HepG2 (cell line): Measurements from ENCODE around the gene NLRP8. TPM values are rescaled to one million over a fixed set of nuclear protein-coding genes. Genes with fewer than 3 reads are reported as not detected.

ENCODE experiments used
- ATAC-seq: fragments of 200-7000 bp; cut with Tn5 transposase; 3 replicates; pipeline ENCODE4 v1.9.1; 2020; ENCODE audit warnings: mild to moderate bottlenecking, moderate library complexity
- BruUV-seq: library from RNA; stranded (reverse); fragments of 400-500 nt; replicated peaks from 2 replicates; lab custom pipeline; 2021; lab: Mats Ljungman, UMichigan
- CTCF ChIA-PET: fragments of 300-600 bp; formaldehyde crosslinking; extraction: SDS; loops from one replicate; lab custom pipeline; 2021; ENCODE audit warnings: low total read pairs, inconsistent platforms, low intra/inter-chr PET ratio; lab: Yijun Ruan, JAX
- POLR2A ChIA-PET: fragments of 350-600 bp; sonication (Branson Sonifier 250); formaldehyde crosslinking; loops from one replicate; lab custom pipeline; 2020; ENCODE audit warnings: antibody characterized with exemption, inconsistent platforms; lab: Yijun Ruan, JAX
- DNase-seq: peaks from one replicate; pipeline ENCODE4 v3.0.0-alpha.2; 2015; ENCODE audit warnings: low spot score
- FAIRE-seq: peaks from 3 replicates; lab custom pipeline; 2011; peaks lifted over from hg19 to GRCh38; lab: Jason Lieb, UNC
- H2AFZ ChIP-seq: one replicate; pipeline ENCODE4 v1.6.1; 2011; ENCODE audit warnings: low read length, inconsistent platforms
- H3K27ac ChIP-seq: fragments of 300-600 bp; 3 replicates; pipeline ENCODE4 v1.8.0; 2011; ENCODE audit warnings: mixed run types, mild to moderate bottlenecking, mixed read lengths, low read length, inconsistent platforms; ENCODE audit not compliant: insufficient read depth; ENCODE audit errors: extremely low read length
- H3K27me3 ChIP-seq, 2 experiments: fragments of 200-600 bp in 1 of 2; 2 replicates in 1 of 2; 3 replicates in 1 of 2; pipeline versions ENCODE4 v1.6.0 to v1.8.0; 2011; ENCODE audit warnings: low read length in 2 of 2, mild to moderate bottlenecking in 2 of 2, moderate library complexity in 2 of 2, inconsistent platforms in 1 of 2; ENCODE audit not compliant: insufficient read depth in 2 of 2, control insufficient read depth in 1 of 2
- H3K36me3 ChIP-seq, 2 experiments: fragments of 200-600 bp in 1 of 2; replicated peaks in 1 of 2; 2 replicates in 1 of 2; 3 replicates in 1 of 2; pipeline versions ENCODE4 v1.5.1 to v1.8.0; 2011; ENCODE audit warnings: low read length in 2 of 2, inconsistent platforms in 1 of 2; ENCODE audit not compliant: insufficient read depth in 2 of 2, control insufficient read depth in 1 of 2
- H3K4me1 ChIP-seq: 2 replicates; pipeline ENCODE4 v1.5.1; 2012; ENCODE audit warnings: low read length, inconsistent platforms; ENCODE audit not compliant: insufficient read depth
- H3K4me2 ChIP-seq: 2 replicates; pipeline ENCODE4 v1.6.0; 2011; ENCODE audit warnings: low read depth, low read length, inconsistent platforms
- H3K4me3 ChIP-seq, 3 experiments: fragments of 200-600 bp in 1 of 3; sonication (generic), shearing (Covaris generic) in 1 of 3; replicated peaks in 1 of 3; 2 replicates each; pipeline ENCODE4 v1.5.1; 2011 to 2016; ENCODE audit warnings: low read length in 3 of 3, inconsistent platforms in 2 of 3, low read depth in 2 of 3, mild to moderate bottlenecking in 2 of 3, control low read depth in 1 of 3, mixed read lengths in 1 of 3; ENCODE audit not compliant: insufficient read depth in 1 of 3
- H3K79me2 ChIP-seq: one replicate; pipeline ENCODE4 v1.6.1; 2011; ENCODE audit warnings: low read length, inconsistent platforms; ENCODE audit not compliant: insufficient read depth
- H3K9ac ChIP-seq: 2 replicates; pipeline ENCODE4 v1.6.0; 2011; ENCODE audit warnings: mild to moderate bottlenecking, low read depth, low read length, inconsistent platforms; ENCODE audit not compliant: insufficient read depth
- H3K9me3 ChIP-seq: 2 replicates; pipeline ENCODE4 v1.5.1; 2012; ENCODE audit warnings: mild to moderate bottlenecking, low read length
- H4K20me1 ChIP-seq: 2 replicates; pipeline ENCODE4 v1.6.0; 2011; ENCODE audit warnings: inconsistent platforms, mild to moderate bottlenecking, low read length, moderate library complexity; ENCODE audit not compliant: insufficient read depth
- CCAR2 ChIP-seq: fragments of 200-400 bp; formaldehyde crosslinking; optimal IDR thresholded peaks from 2 replicates; pipeline ENCODE3; 2018; ENCODE audit warnings: low read depth, mild to moderate bottlenecking, low read length, moderate library complexity
- EHMT2 ChIP-seq: fragments of 200-600 bp; sonication (generic); IDR thresholded peaks from 2 replicates; pipeline ENCODE4 v1.7.0; 2017; ENCODE audit warnings: antibody characterized with exemption, low read depth, low read length, borderline replicate concordance
- HOXD1 ChIP-seq: sonication (generic); formaldehyde crosslinking; IDR thresholded peaks from 2 replicates; pipeline ENCODE4 v1.5.0; 2020; ENCODE audit warnings: missing genetic modification reagents
- JDP2 ChIP-seq: sonication (generic); formaldehyde crosslinking; IDR thresholded peaks from 2 replicates; pipeline ENCODE4 v1.8.1; 2022; ENCODE audit warnings: missing genetic modification reagents, borderline replicate concordance
- KLF13 ChIP-seq: sonication (generic); formaldehyde crosslinking; IDR thresholded peaks from 2 replicates; pipeline ENCODE4 v1.4.0; 2020; ENCODE audit warnings: mild to moderate bottlenecking, missing genetic modification reagents
- MAF1 ChIP-seq: sonication (generic); formaldehyde crosslinking; IDR thresholded peaks from 2 replicates; pipeline ENCODE4 v1.5.0; 2020; ENCODE audit warnings: missing genetic modification reagents, borderline replicate concordance
- MEIS1 ChIP-seq: sonication (generic); formaldehyde crosslinking; IDR thresholded peaks from 2 replicates; pipeline ENCODE4 v1.9.0; 2021; ENCODE audit warnings: mild to moderate bottlenecking, missing genetic modification reagents, moderate library complexity, borderline replicate concordance
- MIER2 ChIP-seq: IDR thresholded peaks from 2 replicates; pipeline ENCODE4 v1.6.1; 2016; ENCODE audit warnings: missing biosample characterization, missing genetic modification reagents
- NCOA5 ChIP-seq: sonication (generic); formaldehyde crosslinking; IDR thresholded peaks from 2 replicates; pipeline ENCODE4 v1.4.0; 2020; ENCODE audit warnings: missing genetic modification reagents
- NKX3-1 ChIP-seq: sonication (generic); formaldehyde crosslinking; IDR thresholded peaks from 2 replicates; pipeline ENCODE4 v1.5.0; 2020; ENCODE audit warnings: missing genetic modification reagents
- PHF20 ChIP-seq: sonication (generic); formaldehyde crosslinking; IDR thresholded peaks from 2 replicates; pipeline ENCODE4 v1.5.0; 2020; ENCODE audit warnings: mild to moderate bottlenecking, missing genetic modification reagents
- SP140L ChIP-seq: sonication (generic); formaldehyde crosslinking; IDR thresholded peaks from 2 replicates; pipeline ENCODE4 v1.4.0; 2020; ENCODE audit warnings: missing genetic modification reagents, borderline replicate concordance
- TBX2 ChIP-seq: sonication (generic); formaldehyde crosslinking; IDR thresholded peaks from 2 replicates; pipeline ENCODE4 v1.5.0; 2020; ENCODE audit warnings: missing genetic modification reagents, mild to moderate bottlenecking, borderline replicate concordance
- WIZ ChIP-seq: sonication (generic); formaldehyde crosslinking; IDR thresholded peaks from 2 replicates; pipeline ENCODE4 v1.5.1; 2020; ENCODE audit warnings: mild to moderate bottlenecking, missing genetic modification reagents
- ZBTB8A ChIP-seq: sonication (generic); formaldehyde crosslinking; IDR thresholded peaks from 2 replicates; pipeline ENCODE4 v1.4.0; 2020; ENCODE audit warnings: mild to moderate bottlenecking, low read depth, missing genetic modification reagents, borderline replicate concordance
- ZNF235 ChIP-seq: sonication (generic); formaldehyde crosslinking; IDR thresholded peaks from 2 replicates; pipeline ENCODE4 v1.8.1; 2023; ENCODE audit warnings: mild to moderate bottlenecking, missing genetic modification reagents, borderline replicate concordance
- ZNF292 ChIP-seq: sonication (generic); formaldehyde crosslinking; IDR thresholded peaks from 2 replicates; pipeline ENCODE4 v1.8.1; 2022; ENCODE audit warnings: mild to moderate bottlenecking, low read depth, missing genetic modification reagents, borderline replicate concordance
- ZNF619 ChIP-seq: sonication (generic); formaldehyde crosslinking; IDR thresholded peaks from 2 replicates; pipeline ENCODE4 v1.4.0; 2020; ENCODE audit warnings: mild to moderate bottlenecking, missing genetic modification reagents
- ZNF747 ChIP-seq: sonication (generic); formaldehyde crosslinking; IDR thresholded peaks from 2 replicates; pipeline ENCODE4 v1.8.1; 2023; ENCODE audit warnings: missing genetic modification reagents, mild to moderate bottlenecking, borderline replicate concordance
- ZNF792 ChIP-seq: IDR thresholded peaks from 2 replicates; pipeline ENCODE4 v1.6.1; 2016
- ZSCAN9 ChIP-seq: IDR thresholded peaks from 2 replicates; pipeline ENCODE4 v1.6.1; 2016; ENCODE audit warnings: borderline replicate concordance
- WGBS: methylation state at CpG from one replicate; pipeline ENCODE4 v1.1.6; 2017; ENCODE audit warnings: low lambda C conversion rate; 5-methylcytosine and 5-hydroxymethylcytosine counted together
- in situ Hi-C: cut with HindIII; loops from 2 replicates; pipeline ENCODE4 v1.10.0; 2017; ENCODE audit warnings: low pct_unique_long_range_greater_than_20kb; ENCODE audit not compliant: extremely low pct_ligation_motif_present
- intact Hi-C: fragments of 100-400 bp; cut with micrococcal nuclease; formaldehyde crosslinking; loops from one replicate; pipeline ENCODE4 v1.10.0; 2022; ENCODE audit not compliant: unreplicated experiment
- polyA plus RNA-seq, 8 experiments: library from polyadenylated mRNA; depleted of rRNA in 3 of 8; stranded (reverse) in 7 of 8; unstranded in 1 of 8; fragments of >200 nt; fragmentation: Illumina TruSeq in 4 of 8; extraction: Trizol in 4 of 8; gene quantifications; 2 replicates each; pipeline versions ENCODE4 v1.2.1 to v1.2.3, GENCODE V29; 2011 to 2016; ENCODE audit warnings: low read depth in 4 of 8, missing spikeins in 1 of 8, mixed read lengths in 1 of 8; ENCODE audit not compliant: insufficient read depth in 1 of 8
- total RNA-seq, 5 experiments: library from RNA; depleted of rRNA; stranded (reverse); fragments of >200 nt; fragmentation: Illumina TruSeq; extraction: Trizol; gene quantifications; 2 replicates each; pipeline ENCODE4 v1.2.3, GENCODE V29; 2016; ENCODE audit warnings: low read depth in 1 of 5
- TF ChIP-seq, protein P1 (sequence below): IDR thresholded peaks from 2 replicates; pipeline ENCODE4 v1.6.1; 2016
- TF ChIP-seq, protein P2 (sequence below): sonication (generic); formaldehyde crosslinking; IDR thresholded peaks from 2 replicates; pipeline ENCODE4 v1.4.0; 2020; ENCODE audit warnings: missing genetic modification reagents, borderline replicate concordance

NLRP8 gene
- total and polyA plus RNA-seq, 2 of the 13 experiments (the other 11 are each of a cell fraction or from before 2014, with no cell fraction given) = not detected

DNA sequence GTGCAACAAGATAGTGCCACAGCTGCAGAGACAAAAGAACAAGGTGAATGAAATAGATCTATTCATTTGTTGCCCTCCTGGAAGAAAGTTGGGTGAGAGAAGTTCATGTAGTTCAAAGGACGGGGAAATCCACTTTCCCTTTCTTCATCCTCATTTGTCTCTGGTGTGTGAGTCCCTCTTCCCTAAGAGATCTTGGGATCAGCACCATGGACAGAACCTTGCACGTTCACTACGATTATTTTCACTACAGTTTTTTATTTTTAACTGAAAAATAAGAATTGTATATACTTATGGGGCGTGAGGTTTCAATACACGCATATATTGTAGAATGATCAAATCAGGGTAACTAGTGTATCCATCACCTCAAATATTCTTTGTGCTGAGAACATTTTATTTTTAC is 68.1 kb downstream of the NLRP8 start:
- ATAC-seq (no peak), FAIRE-seq (no peak), DNase-seq (peak; percentile 16)
- no peak overlapping the region for H3K4me3 ChIP-seq
- in situ Hi-C loops = no loop called here
- no TSS peak for BruUV-seq
- H3K27me3 ChIP-seq = no peaks in the 10 kb centered on the region
- H3K4me1 ChIP-seq = no peaks in the 10 kb centered on the region
- no peaks in the 10 kb centered on the region for H4K20me1 ChIP-seq
- H2AFZ ChIP-seq = no peak overlapping the region
- intact Hi-C loops = no loop called here
- 4% methylated on average over 5 of the region's 5 CpGs for WGBS
- H3K79me2 ChIP-seq = no peaks in the 10 kb centered on the region
- no peak overlapping the region for H3K4me2 ChIP-seq
- H3K36me3 ChIP-seq = no peaks in the 10 kb centered on the region
- no peak overlapping the region for H3K27ac ChIP-seq
- ChIA-PET CTCF (no interaction called here), POLR2A (no interaction called here)
- no peaks in the 10 kb centered on the region for H3K9me3 ChIP-seq
- no peak overlapping the region for H3K9ac ChIP-seq
- TF ChIP-seq WIZ (peak; percentile 44; the same call in 1 of the 2 replicates), CCAR2 (no peak), ZNF619 (CRISPR knock-in tag) (no peak), EHMT2 (peak; percentile 92; the same call in 1 of the 2 replicates), TBX2 (CRISPR knock-in tag) (no peak), HOXD1 (CRISPR knock-in tag) (no peak), PHF20 (CRISPR knock-in tag) (no peak), KLF13 (CRISPR knock-in tag) (no peak), NKX3-1 (CRISPR knock-in tag) (0 out of 2 replicates have a peak, but pooled peaks have one; percentile 43), ZNF747 (no peak), MEIS1 (CRISPR knock-in tag) (no peak), MAF1 (CRISPR knock-in tag) (no peak), ZSCAN9 (CRISPR knock-in tag) (0 out of 2 replicates have a peak, but pooled peaks have one; percentile 39), NCOA5 (CRISPR knock-in tag) (no peak), ZNF235 (CRISPR knock-in tag) (no peak), ZNF792 (CRISPR knock-in tag) (0 out of 2 replicates have a peak, but pooled peaks have one; percentile 26), MIER2 (peak; percentile 94), SP140L (CRISPR knock-in tag) (no peak), ZBTB8A (CRISPR knock-in tag) (no peak), ZNF292 (CRISPR knock-in tag) (no peak), JDP2 (CRISPR knock-in tag) (no peak)
- TF ChIP-seq, protein P1, sequence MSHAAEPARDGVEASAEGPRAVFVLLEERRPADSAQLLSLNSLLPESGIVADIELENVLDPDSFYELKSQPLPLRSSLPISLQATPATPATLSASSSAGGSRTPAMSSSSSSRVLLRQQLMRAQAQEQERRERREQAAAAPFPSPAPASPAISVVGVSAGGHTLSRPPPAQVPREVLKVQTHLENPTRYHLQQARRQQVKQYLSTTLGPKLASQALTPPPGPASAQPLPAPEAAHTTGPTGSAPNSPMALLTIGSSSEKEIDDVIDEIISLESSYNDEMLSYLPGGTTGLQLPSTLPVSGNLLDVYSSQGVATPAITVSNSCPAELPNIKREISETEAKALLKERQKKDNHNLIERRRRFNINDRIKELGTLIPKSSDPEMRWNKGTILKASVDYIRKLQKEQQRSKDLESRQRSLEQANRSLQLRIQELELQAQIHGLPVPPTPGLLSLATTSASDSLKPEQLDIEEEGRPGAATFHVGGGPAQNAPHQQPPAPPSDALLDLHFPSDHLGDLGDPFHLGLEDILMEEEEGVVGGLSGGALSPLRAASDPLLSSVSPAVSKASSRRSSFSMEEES (CRISPR knock-in tag) = 0 out of 2 replicates have a peak, but pooled peaks have one; percentile 23
- TF ChIP-seq, protein P2, sequence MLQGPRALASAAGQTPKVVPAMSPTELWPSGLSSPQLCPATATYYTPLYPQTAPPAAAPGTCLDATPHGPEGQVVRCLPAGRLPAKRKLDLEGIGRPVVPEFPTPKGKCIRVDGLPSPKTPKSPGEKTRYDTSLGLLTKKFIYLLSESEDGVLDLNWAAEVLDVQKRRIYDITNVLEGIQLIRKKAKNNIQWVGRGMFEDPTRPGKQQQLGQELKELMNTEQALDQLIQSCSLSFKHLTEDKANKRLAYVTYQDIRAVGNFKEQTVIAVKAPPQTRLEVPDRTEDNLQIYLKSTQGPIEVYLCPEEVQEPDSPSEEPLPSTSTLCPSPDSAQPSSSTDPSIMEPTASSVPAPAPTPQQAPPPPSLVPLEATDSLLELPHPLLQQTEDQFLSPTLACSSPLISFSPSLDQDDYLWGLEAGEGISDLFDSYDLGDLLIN = no peak
